Activated T-helper 1 cell treated with Interleukin-2 at 50 U/mL for 16 hours (primary cell): ENCODE data around the gene TCN2.
"Not testable (repeated sequence)": the region's sequence is repeated elsewhere in the genome, so short reads cannot be mapped to it uniquely, and the experiment has no call there.

Experiments used
- DNase-seq: peaks from one replicate; pipeline ENCODE4 v3.0.0-alpha.2; 2020; ENCODE audit warnings: low read depth

The TCN2 gene

GRCh38 chr22:30578481-30578880, 28.5 kb upstream of the TCN2 start:
- no peak for DNase-seq

GRCh38 chr22:30580896-30581295, 26.1 kb upstream of the TCN2 start:
- DNase-seq: no peak

- DNase-seq: no peak
Measured at GRCh38 chr22:30582051-30582450, 24.9 kb upstream of the TCN2 start.

GRCh38 chr22:30582788-30583545, 24.0 kb upstream of the TCN2 start:
- DNase-seq: no peak

GRCh38 chr22:30584441-30584840, 22.5 kb upstream of the TCN2 start:
- DNase-seq: no peak

GRCh38 chr22:30586414-30586813, 20.6 kb upstream of the TCN2 start:
- no peak for DNase-seq

GRCh38 chr22:30591191-30591587, 15.8 kb upstream of the TCN2 start:
- no peak for DNase-seq

- DNase-seq: peak; percentile 91
Measured at GRCh38 chr22:30591588-30592359, 15.2 kb upstream of the TCN2 start, which contains the start of gene PES1. PES1 (minus strand) TSS chr22:30591910; CDS start chr22:30591833, 77 bp downstream.

GRCh38 chr22:30592360-30592713, 14.6 kb upstream of the TCN2 start:
- DNase-seq: not testable (repeated sequence)

- DNase-seq: no peak
Measured at GRCh38 chr22:30596199-30596598, 10.8 kb upstream of the TCN2 start.

- no peak for DNase-seq
Measured at GRCh38 chr22:30596886-30597285, 10.1 kb upstream of the TCN2 start.

GRCh38 chr22:30598986-30599385, 8.0 kb upstream of the TCN2 start:
- DNase-seq: no peak

GRCh38 chr22:30600921-30601320, 6.1 kb upstream of the TCN2 start:
- no peak for DNase-seq

GRCh38 chr22:30601464-30601863, 5.5 kb upstream of the TCN2 start:
- no peak for DNase-seq

GRCh38 chr22:30602049-30602448, 4.9 kb upstream of the TCN2 start:
- DNase-seq: no peak

GRCh38 chr22:30603801-30604200, 3.2 kb upstream of the TCN2 start:
- no peak for DNase-seq

GRCh38 chr22:30604723-30605122, 2.3 kb upstream of the TCN2 start:
- no peak for DNase-seq

- DNase-seq: no peak
Measured at GRCh38 chr22:30605449-30606110, 1.4 kb upstream of the TCN2 start.

- no peak for DNase-seq
Measured at GRCh38 chr22:30607300-30607930, 441 bp downstream of the TCN2 start.

- no peak for DNase-seq
Measured at GRCh38 chr22:30607939-30608338, 965 bp downstream of the TCN2 start.

GRCh38 chr22:30609260-30610185, 2.5 kb downstream of the TCN2 start:
- no peak for DNase-seq
